H9 (cell line): ENCODE measurements around the gene GNAS. TPM values are rescaled to one million over a fixed set of nuclear protein-coding genes. Genes with fewer than 3 reads are reported as not detected.
"Not testable (repeated sequence)": the region's sequence is repeated elsewhere in the genome, so short reads cannot be mapped to it uniquely, and the experiment has no call there.

Experiments used
- DNase-seq: peaks from one replicate; pipeline ENCODE4 v3.0.0-alpha.2; 2017
- H2AFZ ChIP-seq: one replicate; pipeline ENCODE4 v1.6.1; 2013; ENCODE audit warnings: mild to moderate bottlenecking, low read length, control low read depth, moderate library complexity
- H2AK5ac ChIP-seq: 2 replicates; pipeline ENCODE4 v1.6.1; 2013; ENCODE audit warnings: low read length, control low read depth, mixed read lengths; ENCODE audit not compliant: insufficient read length
- H2BK120ac ChIP-seq: one replicate; pipeline ENCODE4 v1.6.1; 2013; ENCODE audit warnings: low read depth, mild to moderate bottlenecking, low read length, control low read depth, inconsistent platforms; ENCODE audit not compliant: poor library complexity, severe bottlenecking
- H2BK12ac ChIP-seq: 2 replicates; pipeline ENCODE4 v1.6.1; 2013; ENCODE audit warnings: low read length, control low read depth, mixed read lengths, low read depth; ENCODE audit not compliant: insufficient read length
- H2BK15ac ChIP-seq: 2 replicates; pipeline ENCODE4 v1.6.1; 2013; ENCODE audit warnings: low read depth, low read length, control low read depth
- H2BK20ac ChIP-seq: one replicate; pipeline ENCODE4 v1.6.1; 2013; ENCODE audit warnings: low read depth, mild to moderate bottlenecking, low read length, control low read depth, inconsistent platforms; ENCODE audit not compliant: poor library complexity, severe bottlenecking
- H2BK5ac ChIP-seq: 2 replicates; pipeline ENCODE4 v1.6.1; 2013; ENCODE audit warnings: low read length, control low read depth, mixed read lengths; ENCODE audit not compliant: insufficient read length
- H3K14ac ChIP-seq: 2 replicates; pipeline ENCODE4 v1.6.1; 2013; ENCODE audit warnings: low read length, control low read depth; ENCODE audit not compliant: insufficient read depth
- H3K18ac ChIP-seq: 2 replicates; pipeline ENCODE4 v1.6.1; 2013; ENCODE audit warnings: low read depth, mild to moderate bottlenecking, mixed read lengths, low read length, control low read depth; ENCODE audit not compliant: insufficient read length
- H3K23ac ChIP-seq: 2 replicates; pipeline ENCODE4 v1.6.1; 2013; ENCODE audit warnings: low read length, control low read depth, mixed read lengths, low read depth; ENCODE audit not compliant: insufficient read length
- H3K23me2 ChIP-seq: 2 replicates; pipeline ENCODE4 v1.6.1; 2013; ENCODE audit warnings: low read depth, mild to moderate bottlenecking, mixed read lengths, low read length, control low read depth; ENCODE audit not compliant: insufficient read length, poor library complexity, severe bottlenecking
- H3K27ac ChIP-seq: 2 replicates; pipeline ENCODE4 v1.5.1; 2013; ENCODE audit warnings: low read length, control low read depth, mixed read lengths, low read depth; ENCODE audit not compliant: insufficient read length
- H3K27me3 ChIP-seq: 2 replicates; pipeline ENCODE4 v1.6.1; 2013; ENCODE audit warnings: low read length, control low read depth, inconsistent platforms; ENCODE audit not compliant: insufficient read depth
- H3K4ac ChIP-seq: 2 replicates; pipeline ENCODE4 v1.6.1; 2013; ENCODE audit warnings: low read depth, mild to moderate bottlenecking, control low read depth, inconsistent platforms, low read length, moderate library complexity
- H3K4me1 ChIP-seq: 2 replicates; pipeline ENCODE4 v1.6.1; 2013; ENCODE audit warnings: low read length, control low read depth, inconsistent platforms; ENCODE audit not compliant: insufficient read depth
- H3K4me2 ChIP-seq: 2 replicates; pipeline ENCODE4 v1.6.1; 2013; ENCODE audit warnings: low read length, control low read depth, mixed read lengths; ENCODE audit not compliant: insufficient read length, insufficient read depth
- H3K56ac ChIP-seq: 2 replicates; pipeline ENCODE4 v1.6.1; 2013; ENCODE audit warnings: low read depth, mild to moderate bottlenecking, mixed read lengths, low read length, control low read depth; ENCODE audit not compliant: insufficient read length
- H3K79me1 ChIP-seq: 2 replicates; pipeline ENCODE4 v1.6.1; 2013; ENCODE audit warnings: low read depth, mild to moderate bottlenecking, moderate library complexity, low read length, control low read depth, inconsistent platforms; ENCODE audit not compliant: insufficient read depth, poor library complexity, severe bottlenecking
- H3K79me2 ChIP-seq: 2 replicates; pipeline ENCODE4 v1.6.1; 2013; ENCODE audit warnings: low read length, control low read depth, inconsistent platforms; ENCODE audit not compliant: insufficient read depth
- H3K9ac ChIP-seq: 2 replicates; pipeline ENCODE4 v1.6.1; 2013; ENCODE audit warnings: low read length, control low read depth, mixed read lengths; ENCODE audit not compliant: insufficient read length; ENCODE audit errors: extremely low read depth
- H3K9me3 ChIP-seq: one replicate; pipeline ENCODE4 v1.6.1; 2013; ENCODE audit warnings: low read depth, low read length, inconsistent platforms; ENCODE audit not compliant: control insufficient read depth
- H3T11ph ChIP-seq: one replicate; pipeline ENCODE4 v1.6.1; 2013; ENCODE audit warnings: mild to moderate bottlenecking, low read length, control low read depth, inconsistent platforms
- H4K20me1 ChIP-seq: one replicate; pipeline ENCODE4 v1.6.1; 2013; ENCODE audit not compliant: control insufficient read depth, insufficient read length, insufficient read depth
- H4K5ac ChIP-seq: 2 replicates; pipeline ENCODE4 v1.6.1; 2013; ENCODE audit warnings: low read depth, mild to moderate bottlenecking, mixed read lengths, low read length, control low read depth; ENCODE audit not compliant: insufficient read length
- H4K8ac ChIP-seq: replicated peaks from 2 replicates; pipeline ENCODE4 v1.6.1; 2013; ENCODE audit warnings: low read length, control low read depth, mixed read lengths, low read depth; ENCODE audit not compliant: insufficient read length
- H4K91ac ChIP-seq: 2 replicates; pipeline ENCODE4 v1.6.1; 2013; ENCODE audit warnings: low read depth, mild to moderate bottlenecking, moderate library complexity, mixed read lengths, low read length, control low read depth; ENCODE audit not compliant: insufficient read length
- H3K27ac Mint-ChIP-seq, 3 experiments: 2 replicates in 2 of 3; 3 replicates in 1 of 3; pipeline ENCODE4 v1.8.0; 2020 to 2021; ENCODE audit warnings: mixed read lengths in 3 of 3, mild to moderate bottlenecking in 1 of 3, moderate library complexity in 1 of 3
- H3K27me3 Mint-ChIP-seq: 2 replicates; pipeline ENCODE4 v1.8.0; 2021; ENCODE audit warnings: low read depth, mild to moderate bottlenecking, moderate library complexity, mixed read lengths
- H3K36me3 Mint-ChIP-seq, 3 experiments: 2 replicates in 2 of 3; 3 replicates in 1 of 3; pipeline ENCODE4 v1.8.0; 2020 to 2021; ENCODE audit warnings: low read depth in 3 of 3, mixed read lengths in 3 of 3; ENCODE audit not compliant: insufficient read depth in 1 of 3
- H3K4me1 Mint-ChIP-seq, 2 experiments: 2 replicates each; pipeline ENCODE4 v1.8.0; 2020; ENCODE audit warnings: mixed read lengths in 2 of 2
- H3K4me3 Mint-ChIP-seq, 2 experiments: 2 replicates in 1 of 2; 3 replicates in 1 of 2; pipeline ENCODE4 v1.8.0; 2020 to 2021; ENCODE audit warnings: mild to moderate bottlenecking in 2 of 2, mixed read lengths in 2 of 2, moderate library complexity in 1 of 2
- H3K9me3 Mint-ChIP-seq, 2 experiments: 2 replicates in 1 of 2; 3 replicates in 1 of 2; pipeline ENCODE4 v1.8.0; 2020; ENCODE audit warnings: mild to moderate bottlenecking in 2 of 2, mixed read lengths in 2 of 2, moderate library complexity in 1 of 2
- WGBS: extraction: QIAGEN DNeasy Blood & Tissue Kit; methylation state at CpG from one replicate; pipeline ENCODE4 v1.1.7; 2013; ENCODE audit warnings: missing lambda C conversion rate, low lambda C conversion rate, mixed read lengths; ENCODE audit not compliant: insufficient read length; ENCODE audit errors: extremely low coverage; 5-methylcytosine and 5-hydroxymethylcytosine counted together
- total RNA-seq: library from RNA; stranded (reverse); gene quantifications from 2 replicates; pipeline ENCODE4 v1.2.1, GENCODE V29; 2021
- TF ChIP-seq, protein P1 (sequence below): fragments of 200-600 bp; sonication (generic); conservative IDR thresholded peaks from 3 replicates; pipeline ENCODE4 v1.8.0; 2021; ENCODE audit warnings: antibody characterized with exemption, mild to moderate bottlenecking

The GNAS gene
- total RNA-seq, 1 experiment from 2014 or later, result 920 TPM

GRCh38 chr20:58819921-58820320, 32.6 kb upstream of the GNAS start:
- H3K27ac ChIP-seq, result no peak overlapping the region
- H3K4ac ChIP-seq, result no peak overlapping the region
- no peak overlapping the region for H2AFZ ChIP-seq
- H3K27me3 ChIP-seq, result no peaks in the 10 kb centered on the region
- H2AK5ac ChIP-seq, result no peak overlapping the region
- Mint-ChIP-seq H3K27ac (no peak overlapping the region), H3K9me3 (peaks cover 0 to 10% of the 10 kb centered on the region in 2 experiments; a peak in 3 of 5 replicates), H3K4me3 (no peak overlapping the region), H3K36me3 (peaks cover 45 to 63% (median 58%) of the 10 kb centered on the region in 3 experiments), H3K4me1 (peaks cover 3 to 7% of the 10 kb centered on the region in 2 experiments; a peak in 2 of 4 replicates), H3K27me3 (peaks cover 4% of the 10 kb centered on the region)
- no peak overlapping the region for H3T11ph ChIP-seq
- no peak overlapping the region for H3K18ac ChIP-seq
- no peaks in the 10 kb centered on the region for H3K23me2 ChIP-seq
- H3K9me3 ChIP-seq, result no peaks in the 10 kb centered on the region
- TF ChIP-seq, protein P1, sequence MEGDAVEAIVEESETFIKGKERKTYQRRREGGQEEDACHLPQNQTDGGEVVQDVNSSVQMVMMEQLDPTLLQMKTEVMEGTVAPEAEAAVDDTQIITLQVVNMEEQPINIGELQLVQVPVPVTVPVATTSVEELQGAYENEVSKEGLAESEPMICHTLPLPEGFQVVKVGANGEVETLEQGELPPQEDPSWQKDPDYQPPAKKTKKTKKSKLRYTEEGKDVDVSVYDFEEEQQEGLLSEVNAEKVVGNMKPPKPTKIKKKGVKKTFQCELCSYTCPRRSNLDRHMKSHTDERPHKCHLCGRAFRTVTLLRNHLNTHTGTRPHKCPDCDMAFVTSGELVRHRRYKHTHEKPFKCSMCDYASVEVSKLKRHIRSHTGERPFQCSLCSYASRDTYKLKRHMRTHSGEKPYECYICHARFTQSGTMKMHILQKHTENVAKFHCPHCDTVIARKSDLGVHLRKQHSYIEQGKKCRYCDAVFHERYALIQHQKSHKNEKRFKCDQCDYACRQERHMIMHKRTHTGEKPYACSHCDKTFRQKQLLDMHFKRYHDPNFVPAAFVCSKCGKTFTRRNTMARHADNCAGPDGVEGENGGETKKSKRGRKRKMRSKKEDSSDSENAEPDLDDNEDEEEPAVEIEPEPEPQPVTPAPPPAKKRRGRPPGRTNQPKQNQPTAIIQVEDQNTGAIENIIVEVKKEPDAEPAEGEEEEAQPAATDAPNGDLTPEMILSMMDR, result no peak
- WGBS, result no CpG with 5 or more reads among the region's 13 CpGs
- H2BK5ac ChIP-seq, result no peak overlapping the region
- no peak overlapping the region for H4K91ac ChIP-seq
- no peak overlapping the region for H4K8ac ChIP-seq
- H2BK120ac ChIP-seq, result no peak overlapping the region
- no peaks in the 10 kb centered on the region for H3K79me2 ChIP-seq
- no peak overlapping the region for H2BK15ac ChIP-seq
- no peak overlapping the region for H4K5ac ChIP-seq
- no peaks in the 10 kb centered on the region for H3K79me1 ChIP-seq
- H2BK20ac ChIP-seq, result no peak overlapping the region
- H3K56ac ChIP-seq, result no peak overlapping the region
- no peak overlapping the region for H3K23ac ChIP-seq
- no peak overlapping the region for H3K14ac ChIP-seq
- no peak overlapping the region for H2BK12ac ChIP-seq
- no peak for DNase-seq
- no peak overlapping the region for H3K9ac ChIP-seq
- no peak overlapping the region for H3K4me2 ChIP-seq
- no peaks in the 10 kb centered on the region for H4K20me1 ChIP-seq
- no peaks in the 10 kb centered on the region for H3K4me1 ChIP-seq

GRCh38 chr20:58820515-58820914, 32.0 kb upstream of the GNAS start:
- H4K5ac ChIP-seq, H3K23me2 ChIP-seq, H4K20me1 ChIP-seq, H4K8ac ChIP-seq, H3K18ac ChIP-seq, H3K9ac ChIP-seq, H3K4me2 ChIP-seq, H3K4me1 Mint-ChIP-seq, H3K4me1 ChIP-seq, H3T11ph ChIP-seq, H4K91ac ChIP-seq, H2BK120ac ChIP-seq, H2AFZ ChIP-seq, H3K23ac ChIP-seq, H3K9me3 ChIP-seq, H3K27me3 Mint-ChIP-seq, H2BK5ac ChIP-seq, H2AK5ac ChIP-seq, DNase-seq, H3K27me3 ChIP-seq, H2BK12ac ChIP-seq, H3K27ac ChIP-seq, H2BK15ac ChIP-seq, H3K56ac ChIP-seq, H3K79me1 ChIP-seq, H2BK20ac ChIP-seq, H3K14ac ChIP-seq, H3K4me3 Mint-ChIP-seq, H3K4ac ChIP-seq, H3K79me2 ChIP-seq: not testable (repeated sequence)
- Mint-ChIP-seq H3K36me3 (peaks cover 48 to 65% (median 62%) of the 10 kb centered on the region in 3 experiments), H3K27ac (0 out of 7 replicates have a peak overlapping the region, but pooled peaks of 1 of the 3 experiments have one; percentile 64), H3K9me3 (peaks cover 0 to 10% of the 10 kb centered on the region in 2 experiments; a peak in 3 of 5 replicates)
- WGBS, result no CpG with 5 or more reads among the region's 6 CpGs
